DND-41 (cell line): Measurements from ENCODE around the gene RAB7B.

ENCODE experiments used
- EZH2 ChIP-seq: IDR thresholded peaks from 3 replicates; pipeline ENCODE4 v1.6.1; 2012; ENCODE audit warnings: borderline replicate concordance, low read depth, mild to moderate bottlenecking, moderate library complexity, low read length, inconsistent platforms; ENCODE audit not compliant: severe bottlenecking
- TF ChIP-seq, protein P1 (sequence below): IDR thresholded peaks from 2 replicates; pipeline ENCODE4 v1.5.1; 2012; ENCODE audit warnings: borderline replicate concordance, low read length, moderate library complexity, mild to moderate bottlenecking; ENCODE audit not compliant: poor library complexity, severe bottlenecking; ENCODE audit errors: extremely low read depth

DNA sequence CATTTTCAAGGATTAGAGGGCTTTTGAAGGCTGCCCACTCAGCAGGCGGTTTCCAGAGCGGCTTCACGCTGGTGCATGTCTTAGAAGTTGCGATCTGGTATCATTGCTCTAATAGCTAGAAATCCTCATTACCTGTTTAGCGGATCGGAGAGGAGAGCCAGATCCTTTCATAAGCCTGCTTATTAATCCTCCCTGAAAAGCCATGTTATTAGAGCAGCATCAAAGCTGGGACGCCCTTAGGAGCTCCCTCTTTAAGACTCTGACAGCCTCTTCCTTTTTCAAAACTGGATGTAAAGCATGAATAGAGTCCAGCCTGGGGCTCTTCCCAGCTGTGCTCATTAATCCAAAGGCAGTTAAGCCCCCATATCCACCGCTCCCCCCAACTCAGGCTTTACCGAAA lies 34.4 kb upstream of the RAB7B start:
- TF ChIP-seq, protein P1, sequence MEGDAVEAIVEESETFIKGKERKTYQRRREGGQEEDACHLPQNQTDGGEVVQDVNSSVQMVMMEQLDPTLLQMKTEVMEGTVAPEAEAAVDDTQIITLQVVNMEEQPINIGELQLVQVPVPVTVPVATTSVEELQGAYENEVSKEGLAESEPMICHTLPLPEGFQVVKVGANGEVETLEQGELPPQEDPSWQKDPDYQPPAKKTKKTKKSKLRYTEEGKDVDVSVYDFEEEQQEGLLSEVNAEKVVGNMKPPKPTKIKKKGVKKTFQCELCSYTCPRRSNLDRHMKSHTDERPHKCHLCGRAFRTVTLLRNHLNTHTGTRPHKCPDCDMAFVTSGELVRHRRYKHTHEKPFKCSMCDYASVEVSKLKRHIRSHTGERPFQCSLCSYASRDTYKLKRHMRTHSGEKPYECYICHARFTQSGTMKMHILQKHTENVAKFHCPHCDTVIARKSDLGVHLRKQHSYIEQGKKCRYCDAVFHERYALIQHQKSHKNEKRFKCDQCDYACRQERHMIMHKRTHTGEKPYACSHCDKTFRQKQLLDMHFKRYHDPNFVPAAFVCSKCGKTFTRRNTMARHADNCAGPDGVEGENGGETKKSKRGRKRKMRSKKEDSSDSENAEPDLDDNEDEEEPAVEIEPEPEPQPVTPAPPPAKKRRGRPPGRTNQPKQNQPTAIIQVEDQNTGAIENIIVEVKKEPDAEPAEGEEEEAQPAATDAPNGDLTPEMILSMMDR, result no peak
- no peak for TF ChIP-seq EZH2
